H9 (cell line): Measurements from ENCODE around the gene MFSD6. TPM values are rescaled to one million over a fixed set of nuclear protein-coding genes. Genes with fewer than 3 reads are reported as not detected.

Source experiments
- DNase-seq: peaks from one replicate; pipeline ENCODE4 v3.0.0-alpha.2; 2017
- H2AFZ ChIP-seq: one replicate; pipeline ENCODE4 v1.6.1; 2013; ENCODE audit warnings: mild to moderate bottlenecking, low read length, control low read depth, moderate library complexity
- H2AK5ac ChIP-seq: 2 replicates; pipeline ENCODE4 v1.6.1; 2013; ENCODE audit warnings: low read length, control low read depth, mixed read lengths; ENCODE audit not compliant: insufficient read length
- H2BK120ac ChIP-seq: one replicate; pipeline ENCODE4 v1.6.1; 2013; ENCODE audit warnings: low read depth, mild to moderate bottlenecking, low read length, control low read depth, inconsistent platforms; ENCODE audit not compliant: poor library complexity, severe bottlenecking
- H2BK12ac ChIP-seq: 2 replicates; pipeline ENCODE4 v1.6.1; 2013; ENCODE audit warnings: low read length, control low read depth, mixed read lengths, low read depth; ENCODE audit not compliant: insufficient read length
- H2BK15ac ChIP-seq: 2 replicates; pipeline ENCODE4 v1.6.1; 2013; ENCODE audit warnings: low read depth, low read length, control low read depth
- H2BK20ac ChIP-seq: one replicate; pipeline ENCODE4 v1.6.1; 2013; ENCODE audit warnings: low read depth, mild to moderate bottlenecking, low read length, control low read depth, inconsistent platforms; ENCODE audit not compliant: poor library complexity, severe bottlenecking
- H2BK5ac ChIP-seq: 2 replicates; pipeline ENCODE4 v1.6.1; 2013; ENCODE audit warnings: low read length, control low read depth, mixed read lengths; ENCODE audit not compliant: insufficient read length
- H3K14ac ChIP-seq: 2 replicates; pipeline ENCODE4 v1.6.1; 2013; ENCODE audit warnings: low read length, control low read depth; ENCODE audit not compliant: insufficient read depth
- H3K18ac ChIP-seq: 2 replicates; pipeline ENCODE4 v1.6.1; 2013; ENCODE audit warnings: low read depth, mild to moderate bottlenecking, mixed read lengths, low read length, control low read depth; ENCODE audit not compliant: insufficient read length
- H3K23ac ChIP-seq: 2 replicates; pipeline ENCODE4 v1.6.1; 2013; ENCODE audit warnings: low read length, control low read depth, mixed read lengths, low read depth; ENCODE audit not compliant: insufficient read length
- H3K23me2 ChIP-seq: 2 replicates; pipeline ENCODE4 v1.6.1; 2013; ENCODE audit warnings: low read depth, mild to moderate bottlenecking, mixed read lengths, low read length, control low read depth; ENCODE audit not compliant: insufficient read length, poor library complexity, severe bottlenecking
- H3K27ac ChIP-seq: 2 replicates; pipeline ENCODE4 v1.5.1; 2013; ENCODE audit warnings: low read length, control low read depth, mixed read lengths, low read depth; ENCODE audit not compliant: insufficient read length
- H3K27me3 ChIP-seq: 2 replicates; pipeline ENCODE4 v1.6.1; 2013; ENCODE audit warnings: low read length, control low read depth, inconsistent platforms; ENCODE audit not compliant: insufficient read depth
- H3K4ac ChIP-seq: 2 replicates; pipeline ENCODE4 v1.6.1; 2013; ENCODE audit warnings: low read depth, mild to moderate bottlenecking, control low read depth, inconsistent platforms, low read length, moderate library complexity
- H3K4me1 ChIP-seq: 2 replicates; pipeline ENCODE4 v1.6.1; 2013; ENCODE audit warnings: low read length, control low read depth, inconsistent platforms; ENCODE audit not compliant: insufficient read depth
- H3K4me2 ChIP-seq: 2 replicates; pipeline ENCODE4 v1.6.1; 2013; ENCODE audit warnings: low read length, control low read depth, mixed read lengths; ENCODE audit not compliant: insufficient read length, insufficient read depth
- H3K56ac ChIP-seq: 2 replicates; pipeline ENCODE4 v1.6.1; 2013; ENCODE audit warnings: low read depth, mild to moderate bottlenecking, mixed read lengths, low read length, control low read depth; ENCODE audit not compliant: insufficient read length
- H3K79me1 ChIP-seq: 2 replicates; pipeline ENCODE4 v1.6.1; 2013; ENCODE audit warnings: low read depth, mild to moderate bottlenecking, moderate library complexity, low read length, control low read depth, inconsistent platforms; ENCODE audit not compliant: insufficient read depth, poor library complexity, severe bottlenecking
- H3K79me2 ChIP-seq: 2 replicates; pipeline ENCODE4 v1.6.1; 2013; ENCODE audit warnings: low read length, control low read depth, inconsistent platforms; ENCODE audit not compliant: insufficient read depth
- H3K9ac ChIP-seq: 2 replicates; pipeline ENCODE4 v1.6.1; 2013; ENCODE audit warnings: low read length, control low read depth, mixed read lengths; ENCODE audit not compliant: insufficient read length; ENCODE audit errors: extremely low read depth
- H3K9me3 ChIP-seq: one replicate; pipeline ENCODE4 v1.6.1; 2013; ENCODE audit warnings: low read depth, low read length, inconsistent platforms; ENCODE audit not compliant: control insufficient read depth
- H3T11ph ChIP-seq: one replicate; pipeline ENCODE4 v1.6.1; 2013; ENCODE audit warnings: mild to moderate bottlenecking, low read length, control low read depth, inconsistent platforms
- H4K20me1 ChIP-seq: one replicate; pipeline ENCODE4 v1.6.1; 2013; ENCODE audit not compliant: control insufficient read depth, insufficient read length, insufficient read depth
- H4K5ac ChIP-seq: 2 replicates; pipeline ENCODE4 v1.6.1; 2013; ENCODE audit warnings: low read depth, mild to moderate bottlenecking, mixed read lengths, low read length, control low read depth; ENCODE audit not compliant: insufficient read length
- H4K8ac ChIP-seq: replicated peaks from 2 replicates; pipeline ENCODE4 v1.6.1; 2013; ENCODE audit warnings: low read length, control low read depth, mixed read lengths, low read depth; ENCODE audit not compliant: insufficient read length
- H4K91ac ChIP-seq: 2 replicates; pipeline ENCODE4 v1.6.1; 2013; ENCODE audit warnings: low read depth, mild to moderate bottlenecking, moderate library complexity, mixed read lengths, low read length, control low read depth; ENCODE audit not compliant: insufficient read length
- H3K27ac Mint-ChIP-seq, 3 experiments: 2 replicates in 2 of 3; 3 replicates in 1 of 3; pipeline ENCODE4 v1.8.0; 2020 to 2021; ENCODE audit warnings: mixed read lengths in 3 of 3, mild to moderate bottlenecking in 1 of 3, moderate library complexity in 1 of 3
- H3K27me3 Mint-ChIP-seq: 2 replicates; pipeline ENCODE4 v1.8.0; 2021; ENCODE audit warnings: low read depth, mild to moderate bottlenecking, moderate library complexity, mixed read lengths
- H3K36me3 Mint-ChIP-seq, 3 experiments: 2 replicates in 2 of 3; 3 replicates in 1 of 3; pipeline ENCODE4 v1.8.0; 2020 to 2021; ENCODE audit warnings: low read depth in 3 of 3, mixed read lengths in 3 of 3; ENCODE audit not compliant: insufficient read depth in 1 of 3
- H3K4me1 Mint-ChIP-seq, 2 experiments: 2 replicates each; pipeline ENCODE4 v1.8.0; 2020; ENCODE audit warnings: mixed read lengths in 2 of 2
- H3K4me3 Mint-ChIP-seq, 2 experiments: 2 replicates in 1 of 2; 3 replicates in 1 of 2; pipeline ENCODE4 v1.8.0; 2020 to 2021; ENCODE audit warnings: mild to moderate bottlenecking in 2 of 2, mixed read lengths in 2 of 2, moderate library complexity in 1 of 2
- H3K9me3 Mint-ChIP-seq, 2 experiments: 2 replicates in 1 of 2; 3 replicates in 1 of 2; pipeline ENCODE4 v1.8.0; 2020; ENCODE audit warnings: mild to moderate bottlenecking in 2 of 2, mixed read lengths in 2 of 2, moderate library complexity in 1 of 2
- CTCF ChIP-seq: fragments of 200-600 bp; sonication (generic); conservative IDR thresholded peaks from 3 replicates; pipeline ENCODE4 v1.8.0; 2021; ENCODE audit warnings: antibody characterized with exemption, mild to moderate bottlenecking
- WGBS: extraction: QIAGEN DNeasy Blood & Tissue Kit; methylation state at CpG from one replicate; pipeline ENCODE4 v1.1.7; 2013; ENCODE audit warnings: missing lambda C conversion rate, low lambda C conversion rate, mixed read lengths; ENCODE audit not compliant: insufficient read length; ENCODE audit errors: extremely low coverage; 5-methylcytosine and 5-hydroxymethylcytosine counted together
- total RNA-seq: library from RNA; stranded (reverse); gene quantifications from 2 replicates; pipeline ENCODE4 v1.2.1, GENCODE V29; 2021

The MFSD6 gene
- total RNA-seq, 1 experiment from 2014 or later, result 4.0 TPM

DNA sequence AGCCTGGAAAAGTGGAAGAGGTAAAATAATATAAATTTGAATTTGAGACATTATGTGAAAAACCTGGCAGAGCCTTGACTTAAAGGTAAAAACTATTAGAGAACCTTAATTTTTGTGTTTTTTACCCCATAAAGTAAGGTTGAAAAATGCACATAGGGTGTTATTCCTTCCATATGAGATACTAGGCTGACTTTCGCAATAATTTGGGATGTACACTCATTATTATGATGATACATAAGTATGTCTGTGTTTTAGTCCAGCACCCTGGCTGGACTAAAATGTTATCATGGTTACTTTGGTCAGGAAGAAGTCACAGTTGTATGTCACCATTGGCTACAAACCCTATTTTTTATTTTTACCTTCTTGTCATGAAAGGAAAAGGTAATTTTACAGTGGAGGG is 106.5 kb downstream of the MFSD6 start:
- no peak overlapping the region for H3T11ph ChIP-seq
- H3K14ac ChIP-seq, result no peak overlapping the region
- H3K79me2 ChIP-seq, result no peaks in the 10 kb centered on the region
- no peak overlapping the region for H2BK5ac ChIP-seq
- TF ChIP-seq CTCF, result no peak
- no peak overlapping the region for H2BK12ac ChIP-seq
- no peak overlapping the region for H3K18ac ChIP-seq
- H2BK15ac ChIP-seq, result no peak overlapping the region
- DNase-seq, result no peak
- Mint-ChIP-seq H3K9me3 (no peaks in the 10 kb centered on the region), H3K27ac (no peak overlapping the region), H3K4me1 (no peaks in the 10 kb centered on the region), H3K4me3 (no peak overlapping the region), H3K36me3 (no peaks in the 10 kb centered on the region), H3K27me3 (no peaks in the 10 kb centered on the region; the same call in 1 of the 2 replicates)
- H2AFZ ChIP-seq, result no peak overlapping the region
- no peaks in the 10 kb centered on the region for H3K9me3 ChIP-seq
- H3K4me2 ChIP-seq, result no peak overlapping the region
- H3K27me3 ChIP-seq, result no peaks in the 10 kb centered on the region
- H4K5ac ChIP-seq, result no peak overlapping the region
- H4K8ac ChIP-seq, result no peak overlapping the region
- WGBS, result no CpG with 5 or more reads among the region's 1 CpG
- H2AK5ac ChIP-seq, result no peak overlapping the region
- H4K20me1 ChIP-seq, result no peaks in the 10 kb centered on the region
- H3K27ac ChIP-seq, result no peak overlapping the region
- H2BK120ac ChIP-seq, result no peak overlapping the region
- no peak overlapping the region for H3K56ac ChIP-seq
- H3K4ac ChIP-seq, result no peak overlapping the region
- no peaks in the 10 kb centered on the region for H3K4me1 ChIP-seq
- H4K91ac ChIP-seq, result no peak overlapping the region
- H3K9ac ChIP-seq, result no peak overlapping the region
- no peak overlapping the region for H2BK20ac ChIP-seq
- no peak overlapping the region for H3K23ac ChIP-seq
- H3K79me1 ChIP-seq, result no peaks in the 10 kb centered on the region
- H3K23me2 ChIP-seq, result no peaks in the 10 kb centered on the region
